Lower leg skin (tissue), 4 donors: ENCODE results near the gene MAP2. TPM values are rescaled to one million over a fixed set of nuclear protein-coding genes. Genes with fewer than 3 reads are reported as not detected.

ENCODE experiments used
- DNase-seq, 2 donors: peaks; one replicate each; pipeline ENCODE4 v3.0.0-alpha.2; 2019; ENCODE audit warnings: low spot score in 2 of 2
- H3K4me3 ChIP-seq: fragments of 200-600 bp; sonication (generic); 2 replicates; pipeline ENCODE4 v1.5.1; 2017; ENCODE audit warnings: mild to moderate bottlenecking, low read depth; ENCODE audit not compliant: poor library complexity, severe bottlenecking
- POLR2A ChIP-seq, 2 donors: fragments of 450-650 bp; IDR thresholded peaks; one replicate each; pipeline ENCODE4 v1.6.1; 2016 to 2017; ENCODE audit warnings: antibody characterized with exemption in 2 of 2, mild to moderate bottlenecking in 1 of 2, moderate library complexity in 1 of 2
- WGBS, 2 donors: methylation state at CpG; one replicate each; pipeline ENCODE4 v1.1.5; 2018; 5-methylcytosine and 5-hydroxymethylcytosine counted together
- intact Hi-C: fragments of 100-400 bp; cut with DNase I; formaldehyde crosslinking; loops from one replicate; pipeline ENCODE4 v1.15.0; 2023; ENCODE audit warnings: low total_unique reads
- total RNA-seq, 4 donors: library from RNA; depleted of rRNA; stranded (reverse); fragments of >200 nt; gene quantifications; one replicate each; pipeline ENCODE4 v1.1.0, GENCODE V29; 2016
- TF ChIP-seq, protein P1 (sequence below), 3 donors: fragments of 450-650 bp; IDR thresholded peaks; one replicate each; pipeline ENCODE4 v1.5.1; 2016; ENCODE audit warnings: antibody characterized with exemption in 3 of 3, mild to moderate bottlenecking in 3 of 3, moderate library complexity in 2 of 3

The MAP2 gene
- total RNA-seq, 4 donors from 2014 or later: 35.1 to 47.8 (median 40.9) TPM

DNA sequence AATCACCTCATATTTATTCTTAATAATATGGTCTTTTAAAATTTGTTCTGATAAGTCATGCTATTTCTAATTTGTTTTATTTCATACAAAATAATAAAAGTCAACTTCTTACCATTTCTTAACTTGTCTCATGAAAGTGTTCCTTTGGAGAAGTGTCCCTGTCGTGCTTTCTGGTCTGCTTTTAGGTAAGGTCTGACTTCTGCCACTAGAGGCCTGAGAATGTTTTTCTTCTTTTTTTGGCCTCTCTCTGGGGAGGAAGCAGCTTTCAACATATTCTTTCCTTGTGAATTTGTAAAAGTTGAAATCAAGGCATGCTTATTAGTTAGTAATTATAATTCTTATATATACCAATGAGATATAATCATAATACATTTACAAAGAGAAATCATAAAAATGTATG, 39.4 kb downstream of the MAP2 start:
- H3K4me3 ChIP-seq: no peak overlapping the region
- intact Hi-C loops: no loop called here
- WGBS, 2 donors: 62 to 82% methylated on average over 1 of the region's 1 CpG
- no peak for TF ChIP-seq POLR2A (IDR thresholded peaks at IDR 0.05)
- TF ChIP-seq, protein P1, sequence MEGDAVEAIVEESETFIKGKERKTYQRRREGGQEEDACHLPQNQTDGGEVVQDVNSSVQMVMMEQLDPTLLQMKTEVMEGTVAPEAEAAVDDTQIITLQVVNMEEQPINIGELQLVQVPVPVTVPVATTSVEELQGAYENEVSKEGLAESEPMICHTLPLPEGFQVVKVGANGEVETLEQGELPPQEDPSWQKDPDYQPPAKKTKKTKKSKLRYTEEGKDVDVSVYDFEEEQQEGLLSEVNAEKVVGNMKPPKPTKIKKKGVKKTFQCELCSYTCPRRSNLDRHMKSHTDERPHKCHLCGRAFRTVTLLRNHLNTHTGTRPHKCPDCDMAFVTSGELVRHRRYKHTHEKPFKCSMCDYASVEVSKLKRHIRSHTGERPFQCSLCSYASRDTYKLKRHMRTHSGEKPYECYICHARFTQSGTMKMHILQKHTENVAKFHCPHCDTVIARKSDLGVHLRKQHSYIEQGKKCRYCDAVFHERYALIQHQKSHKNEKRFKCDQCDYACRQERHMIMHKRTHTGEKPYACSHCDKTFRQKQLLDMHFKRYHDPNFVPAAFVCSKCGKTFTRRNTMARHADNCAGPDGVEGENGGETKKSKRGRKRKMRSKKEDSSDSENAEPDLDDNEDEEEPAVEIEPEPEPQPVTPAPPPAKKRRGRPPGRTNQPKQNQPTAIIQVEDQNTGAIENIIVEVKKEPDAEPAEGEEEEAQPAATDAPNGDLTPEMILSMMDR (IDR thresholded peaks at IDR 0.05): no peak
- no peak for DNase-seq

DNA sequence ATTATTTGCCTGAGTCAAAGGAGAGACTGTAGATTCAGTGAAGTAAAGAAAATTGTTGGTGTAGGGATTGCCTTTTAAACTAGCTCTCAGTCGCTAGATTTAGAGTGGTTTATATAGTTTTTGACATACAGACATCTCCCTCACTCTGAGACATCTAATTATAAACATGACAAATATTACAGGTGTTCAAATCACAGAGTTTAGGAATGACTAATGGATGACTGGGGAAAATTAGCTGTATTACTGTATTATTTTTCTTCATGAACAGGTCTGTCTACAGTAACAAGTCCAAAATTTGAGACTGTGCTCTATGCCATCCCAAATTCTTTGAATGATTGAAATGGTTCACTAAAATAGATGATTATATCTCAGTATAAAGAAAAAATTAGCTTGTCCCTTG, 40.0 kb downstream of the MAP2 start:
- no peak for DNase-seq
- no peak for TF ChIP-seq POLR2A (IDR thresholded peaks at IDR 0.05)
- TF ChIP-seq, protein P1 (IDR thresholded peaks at IDR 0.05): no peak
- intact Hi-C loops: no loop called here
- 98 to 100% methylated on average over 1 of the region's 1 CpG for WGBS, 2 donors
- no peak overlapping the region for H3K4me3 ChIP-seq

DNA sequence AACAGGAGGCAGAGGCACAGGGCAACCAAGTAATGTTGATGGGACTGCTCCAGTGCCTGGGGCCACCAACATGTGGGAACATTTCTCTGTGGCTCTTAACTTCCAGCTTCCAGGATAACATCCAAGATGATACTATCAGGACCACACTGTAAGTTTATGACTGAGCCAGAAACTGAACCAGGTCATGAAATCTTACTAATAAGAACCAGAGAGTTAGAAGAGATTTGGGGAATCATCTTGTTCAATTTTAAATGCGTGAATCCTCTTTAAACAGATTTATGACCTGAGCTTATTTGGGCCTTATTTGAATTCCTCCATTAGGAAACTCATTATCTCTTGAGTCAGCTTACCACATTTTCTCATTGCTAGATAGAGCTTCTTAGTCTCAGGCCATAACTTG, 45.0 kb downstream of the MAP2 start:
- H3K4me3 ChIP-seq: no peak overlapping the region
- TF ChIP-seq, protein P1 (IDR thresholded peaks at IDR 0.05): no peak
- no peak for TF ChIP-seq POLR2A (IDR thresholded peaks at IDR 0.05)
- intact Hi-C loops: no loop called here
- DNase-seq: no peak
- WGBS, 2 donors: 51 to 54% methylated on average over 1 of the region's 1 CpG

DNA sequence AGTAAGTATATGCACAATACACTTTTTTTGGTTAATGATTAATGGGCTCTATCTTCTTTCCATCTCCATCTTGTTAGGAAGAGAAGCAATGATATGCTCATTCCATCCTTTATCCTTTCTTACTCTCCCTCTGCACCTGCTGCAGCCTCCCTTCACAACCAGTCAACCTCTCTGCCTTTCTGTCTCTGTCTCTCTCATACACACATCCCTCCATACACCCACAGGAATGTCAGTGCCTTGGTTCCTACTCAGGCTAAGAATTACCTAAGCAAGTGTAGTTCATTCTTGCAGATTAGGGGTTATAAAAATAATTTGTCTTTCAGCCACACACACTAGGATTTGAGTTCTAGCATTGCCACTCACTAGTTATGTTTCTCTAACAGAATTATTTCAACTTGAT, 45.6 kb downstream of the MAP2 start:
- intact Hi-C loops: no loop called here
- DNase-seq: no peak
- no peak for TF ChIP-seq POLR2A (IDR thresholded peaks at IDR 0.05)
- TF ChIP-seq, protein P1 (IDR thresholded peaks at IDR 0.05): no peak
- no peak overlapping the region for H3K4me3 ChIP-seq

DNA sequence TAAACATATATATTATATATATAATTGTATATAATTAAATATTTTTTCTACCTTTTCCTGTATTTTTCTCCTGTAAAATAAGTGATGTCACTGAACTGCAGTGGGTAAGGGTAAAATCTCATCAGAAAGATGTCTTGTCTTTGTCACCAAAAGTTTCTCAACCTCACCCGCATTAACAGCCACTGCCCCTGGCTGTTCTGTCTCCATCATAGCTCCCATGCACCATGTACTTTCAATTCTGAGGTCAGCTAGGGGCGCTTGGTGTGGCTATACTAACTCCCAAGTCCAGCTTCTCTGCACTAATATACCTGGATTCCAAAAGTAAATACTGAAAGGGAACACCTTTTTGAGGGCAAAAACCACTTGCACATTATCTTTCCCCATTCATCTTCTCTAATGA, 46.6 kb downstream of the MAP2 start:
- H3K4me3 ChIP-seq: no peak overlapping the region
- intact Hi-C loops: no loop called here

DNA sequence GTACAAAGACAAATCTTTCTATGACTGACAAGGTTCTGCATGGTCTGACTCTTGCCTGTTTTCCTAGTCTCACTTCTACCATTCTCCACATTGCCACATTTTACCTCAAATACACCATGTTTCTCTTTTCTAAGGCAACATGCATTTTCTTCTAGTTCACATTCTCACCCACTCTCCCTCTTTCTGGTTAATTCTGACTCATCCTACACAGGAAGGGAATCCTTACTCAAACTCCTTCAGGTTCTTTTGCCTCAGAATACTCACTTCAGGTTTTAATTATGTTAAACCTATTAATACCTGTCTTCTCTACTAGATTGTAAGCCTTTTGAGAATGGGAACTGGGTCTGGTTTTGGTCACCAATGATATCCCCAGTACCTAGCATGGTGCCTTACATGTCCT, 47.2 kb downstream of the MAP2 start:
- intact Hi-C loops: no loop called here
- TF ChIP-seq, protein P1 (IDR thresholded peaks at IDR 0.05): no peak

More for the DNA sequence above, 46.6 kb downstream of the MAP2 start:
- no peak for DNase-seq
- no peak for TF ChIP-seq POLR2A (IDR thresholded peaks at IDR 0.05)
- TF ChIP-seq, protein P1 (IDR thresholded peaks at IDR 0.05): no peak
- 95 to 98% methylated on average over 2 of the region's 2 CpGs for WGBS, 2 donors

More for the DNA sequence above, 47.2 kb downstream of the MAP2 start:
- no peak for DNase-seq
- H3K4me3 ChIP-seq: no peak overlapping the region
